Measurements from ENCODE around the gene RIPK4. TPM values are rescaled to one million over a fixed set of nuclear protein-coding genes. Genes with fewer than 3 reads are reported as not detected.

The RIPK4 gene
- total and polyA plus RNA-seq, 8 donors, result 5.8 to 10.5 (median 8.5) TPM

- ATAC-seq (no peak), DNase-seq (no peak)
- peaks cover 11 to 59% of the 10 kb centered on the region in 2 donors for H3K27me3 ChIP-seq
- intact Hi-C loops (cut with DNase I), result no loop called here
- no peak for TF ChIP-seq CTCF (IDR thresholded peaks at IDR 0.05)
- no peaks in the 10 kb centered on the region for H3K4me1 ChIP-seq
- H3K4me3 ChIP-seq, result no peak overlapping the region
- no peaks in the 10 kb centered on the region for H3K9me3 ChIP-seq
- H3K27ac ChIP-seq, result no peak overlapping the region
- no peaks in the 10 kb centered on the region for H3K36me3 ChIP-seq
Observed at GRCh38 chr21:41784456-41785102, 17.7 kb upstream of the RIPK4 start.

GRCh38 chr21:41783476-41784180 lies 16.8 kb upstream of the RIPK4 start:
- no peak for ATAC-seq
- Histone ChIP-seq H3K27ac (no peak overlapping the region), H3K9me3 (no peaks in the 10 kb centered on the region), H3K36me3 (no peaks in the 10 kb centered on the region), H3K4me1 (peaks cover 0 to 4% of the 10 kb centered on the region in 2 donors), H3K4me3 (no peak overlapping the region), H3K27me3 (peaks cover 13 to 68% of the 10 kb centered on the region in 2 donors)
- intact Hi-C loops (cut with DNase I), result no loop called here
- DNase-seq, result no peak
- TF ChIP-seq CTCF (IDR thresholded peaks at IDR 0.05), result no peak

- intact Hi-C loops (cut with DNase I), result no loop called here
Observed at GRCh38 chr21:41781050-41781410, 14.2 kb upstream of the RIPK4 start.

GRCh38 chr21:41780337-41781049 lies 13.6 kb upstream of the RIPK4 start:
- no peak overlapping the region for H3K27ac ChIP-seq
- H3K27me3 ChIP-seq, result peaks cover 13 to 86% of the 10 kb centered on the region in 2 donors
- intact Hi-C loops (cut with DNase I), result no loop called here
- no peak for DNase-seq
- H3K4me3 ChIP-seq, result no peak overlapping the region
- no peaks in the 10 kb centered on the region for H3K9me3 ChIP-seq
- H3K36me3 ChIP-seq, result no peaks in the 10 kb centered on the region
- TF ChIP-seq CTCF (IDR thresholded peaks at IDR 0.05), result no peak
- H3K4me1 ChIP-seq, result peaks cover 5 to 13% of the 10 kb centered on the region in 2 donors
- no peak for ATAC-seq

More at GRCh38 chr21:41781050-41781410, 14.2 kb upstream of the RIPK4 start:
- ATAC-seq, result no peak
- Histone ChIP-seq H3K27me3 (peaks cover 13 to 83% of the 10 kb centered on the region in 2 donors), H3K27ac (no peak overlapping the region), H3K36me3 (no peaks in the 10 kb centered on the region), H3K4me1 (peaks cover 5 to 13% of the 10 kb centered on the region in 2 donors), H3K4me3 (no peak overlapping the region), H3K9me3 (no peaks in the 10 kb centered on the region)
- no peak for TF ChIP-seq CTCF (IDR thresholded peaks at IDR 0.05)
- no peak for DNase-seq

- no peak overlapping the region for H3K4me3 ChIP-seq
- peak; percentile 8 for ATAC-seq
- TF ChIP-seq CTCF (IDR thresholded peaks at IDR 0.05), result no peak
Observed at GRCh38 chr21:41779659-41780058, 12.8 kb upstream of the RIPK4 start.

More at GRCh38 chr21:41779659-41780058, 12.8 kb upstream of the RIPK4 start:
- H3K27ac ChIP-seq, result no peak overlapping the region
- no peaks in the 10 kb centered on the region for H3K9me3 ChIP-seq
- no peak for DNase-seq
- intact Hi-C loops (cut with DNase I), result loop anchor here in 1 of 2 donors (5.0 kb wide), 1 partner anchor 167 kb away; no protein-coding TSS in a partner anchor
- H3K4me1 ChIP-seq, result peaks cover 5 to 13% of the 10 kb centered on the region in 2 donors
- H3K36me3 ChIP-seq, result no peaks in the 10 kb centered on the region
- H3K27me3 ChIP-seq, result peaks cover 13 to 84% of the 10 kb centered on the region in 2 donors
